ENCODE measurements around the gene DIAPH1.
A peak's percentile ranks its signal among the peaks of the same experiment; 100 is the strongest.

DIAPH1 gene

DNA sequence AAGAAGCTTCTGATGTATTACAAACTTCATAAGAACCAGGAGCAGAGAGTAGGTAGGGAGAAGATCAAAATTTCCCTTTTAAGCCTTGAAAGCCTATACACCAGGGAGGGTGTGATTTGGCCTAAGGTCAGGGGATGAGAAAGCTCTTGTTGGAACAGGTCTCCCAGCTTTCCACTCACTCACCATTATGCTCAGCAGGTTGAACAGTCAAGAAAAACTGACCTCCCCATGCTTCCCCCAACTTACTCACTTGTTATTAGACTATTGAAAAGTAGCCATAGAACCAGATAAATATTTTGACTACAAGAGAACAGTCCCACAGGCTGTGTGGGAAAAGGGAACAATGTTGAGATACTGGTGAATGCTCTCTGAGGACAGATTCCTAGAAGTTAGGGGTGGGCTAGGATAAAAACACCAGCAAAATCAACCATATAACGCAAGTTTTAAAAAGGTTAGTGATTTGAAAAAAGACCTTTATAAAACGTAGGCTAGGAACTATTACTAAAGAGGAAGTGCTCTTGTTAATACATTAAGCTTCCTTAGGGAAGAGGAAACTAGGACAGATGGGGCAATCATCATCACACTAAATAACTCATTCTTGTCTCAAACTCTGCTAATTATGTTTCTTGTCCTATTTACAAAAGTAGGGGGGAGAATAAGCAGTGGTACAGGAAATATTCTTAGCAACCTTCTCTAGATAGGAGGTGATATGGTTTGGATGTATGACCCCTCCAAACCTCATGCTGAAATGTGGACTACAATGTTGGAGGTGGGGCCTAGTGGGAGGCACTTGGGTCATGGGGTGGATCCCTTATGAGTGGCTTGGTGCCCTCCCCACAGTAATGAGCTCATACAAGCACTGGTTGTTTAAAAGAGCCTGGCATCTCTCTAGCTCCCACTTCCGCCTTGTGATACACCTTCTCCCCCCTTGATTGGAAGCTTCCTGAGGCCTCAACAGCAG lies 98.9 kb downstream of the DIAPH1 start:
- DNase-seq (ENCODE audit: low read depth in 2 of 2): no peak

DNA sequence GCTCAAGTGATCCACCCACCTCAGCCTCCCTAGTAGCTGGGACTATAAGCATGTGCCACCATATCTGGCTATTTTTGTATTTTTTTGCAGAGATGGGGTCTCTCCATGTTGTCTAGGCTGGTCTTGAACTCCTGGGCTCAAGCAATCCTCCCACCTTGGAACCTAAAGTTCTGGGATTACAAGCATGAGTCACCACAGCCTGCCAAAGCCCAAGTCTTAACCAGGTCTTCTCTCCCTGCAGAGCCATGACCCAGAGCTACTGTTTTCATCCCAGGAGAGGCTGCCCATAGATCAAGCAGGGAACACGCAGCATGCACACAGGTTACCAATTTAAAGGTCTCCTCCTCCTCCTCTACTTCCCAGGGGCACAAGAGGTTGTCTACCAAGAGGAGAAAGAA lies 100.2 kb downstream of the DIAPH1 start:
- no peak for DNase-seq (ENCODE audit: low read depth in 2 of 2)

GRCh38 chr5:141517880-141518617 lies 100.8 kb downstream of the DIAPH1 start:
- DNase-seq (ENCODE audit: low read depth in 2 of 2): no peak

DNA sequence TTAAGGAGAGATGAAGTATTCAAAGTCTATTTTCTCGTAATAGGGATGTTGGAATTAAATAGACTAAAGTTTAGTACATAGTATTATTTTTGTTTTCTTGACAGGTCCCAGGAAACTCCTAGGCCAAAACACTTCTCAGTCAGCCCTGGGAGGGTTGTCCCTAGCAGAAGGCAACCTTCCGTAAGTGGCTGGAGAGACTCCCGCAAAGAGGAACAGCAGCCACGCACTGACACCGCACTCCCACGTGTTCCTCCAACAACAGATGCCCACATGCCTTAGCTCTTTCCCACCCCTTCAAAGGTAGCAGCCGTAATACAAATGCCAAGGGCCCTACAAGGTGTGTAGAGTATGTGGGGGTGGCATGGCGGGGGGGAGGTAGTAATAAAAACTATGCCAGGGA lies 101.5 kb downstream of the DIAPH1 start:
- DNase-seq (ENCODE audit: low read depth in 2 of 2): no peak

- DNase-seq (ENCODE audit: low read depth in 2 of 2): no peak
Observed at GRCh38 chr5:141516672-141517025, 102.2 kb downstream of the DIAPH1 start.

GRCh38 chr5:141515946-141516671 lies 102.7 kb downstream of the DIAPH1 start:
- no peak for DNase-seq (ENCODE audit: low read depth in 2 of 2)

DNA sequence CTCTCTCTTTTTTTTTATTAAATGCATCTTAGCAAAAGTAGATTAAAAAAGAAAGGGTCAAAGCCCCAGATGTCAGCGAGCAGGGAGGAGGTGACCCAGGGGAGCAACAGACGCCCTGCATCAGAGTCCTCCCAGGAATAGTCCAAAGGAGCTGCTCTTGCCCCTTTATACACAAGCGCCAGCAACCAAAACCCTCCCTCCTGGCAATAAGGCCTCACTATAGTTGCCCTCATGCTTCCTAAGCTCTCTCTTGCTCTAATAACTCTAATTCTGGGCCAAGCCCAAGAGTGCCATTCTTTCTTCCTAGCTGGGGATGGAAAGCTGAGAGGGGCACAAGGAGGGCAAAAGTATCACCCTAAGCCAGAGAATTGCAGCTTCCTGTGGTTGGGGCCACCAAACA lies 103.7 kb downstream of the DIAPH1 start:
- no peak for DNase-seq (ENCODE audit: low read depth in 2 of 2)

GRCh38 chr5:141514330-141515133 lies 104.3 kb downstream of the DIAPH1 start:
- no peak for DNase-seq (ENCODE audit: low read depth in 2 of 2)

- peak; percentile 50 to 73 for DNase-seq (ENCODE audit: low read depth in 2 of 2)
Observed at GRCh38 chr5:141513627-141514329, 105.0 kb downstream of the DIAPH1 start.

GRCh38 chr5:141512911-141513626 lies 105.7 kb downstream of the DIAPH1 start:
- DNase-seq (ENCODE audit: low read depth in 2 of 2): no peak

DNA sequence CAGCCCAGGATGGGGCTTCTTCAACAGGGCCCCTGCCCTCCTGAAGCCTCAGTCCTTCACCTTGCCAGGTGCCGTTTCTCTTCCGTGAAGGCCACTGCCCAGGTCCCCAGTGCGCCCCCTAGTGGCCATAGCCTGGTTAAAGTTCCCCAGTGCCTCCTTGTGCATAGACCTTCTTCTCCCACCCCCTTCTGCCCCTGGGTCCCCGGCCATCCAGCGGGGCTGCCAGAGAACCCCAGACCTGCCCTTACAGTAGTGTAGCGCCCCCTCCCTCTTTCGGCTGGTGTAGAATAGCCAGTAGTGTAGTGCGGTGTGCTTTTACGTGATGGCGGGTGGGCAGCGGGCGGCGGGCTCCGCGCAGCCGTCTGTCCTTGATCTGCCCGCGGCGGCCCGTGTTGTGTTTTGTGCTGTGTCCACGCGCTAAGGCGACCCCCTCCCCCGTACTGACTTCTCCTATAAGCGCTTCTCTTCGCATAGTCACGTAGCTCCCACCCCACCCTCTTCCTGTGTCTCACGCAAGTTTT lies 106.3 kb downstream of the DIAPH1 start:
- DNase-seq (ENCODE audit: low read depth in 2 of 2): peak; percentile 46 to 68

- no peak for DNase-seq (ENCODE audit: low read depth in 2 of 2)
Observed at GRCh38 chr5:141511771-141512325, 107.0 kb downstream of the DIAPH1 start.

GRCh38 chr5:141510850-141511601 lies 107.8 kb downstream of the DIAPH1 start:
- DNase-seq (ENCODE audit: low read depth in 2 of 2): no peak

GRCh38 chr5:141510160-141510559 lies 108.6 kb downstream of the DIAPH1 start:
- DNase-seq (ENCODE audit: low read depth in 2 of 2): no peak

GRCh38 chr5:141508798-141509611 lies 109.8 kb downstream of the DIAPH1 start:
- no peak for DNase-seq (ENCODE audit: low read depth in 2 of 2)

GRCh38 chr5:141508440-141508797 lies 110.4 kb downstream of the DIAPH1 start:
- no peak for DNase-seq (ENCODE audit: low read depth in 2 of 2)

DNA sequence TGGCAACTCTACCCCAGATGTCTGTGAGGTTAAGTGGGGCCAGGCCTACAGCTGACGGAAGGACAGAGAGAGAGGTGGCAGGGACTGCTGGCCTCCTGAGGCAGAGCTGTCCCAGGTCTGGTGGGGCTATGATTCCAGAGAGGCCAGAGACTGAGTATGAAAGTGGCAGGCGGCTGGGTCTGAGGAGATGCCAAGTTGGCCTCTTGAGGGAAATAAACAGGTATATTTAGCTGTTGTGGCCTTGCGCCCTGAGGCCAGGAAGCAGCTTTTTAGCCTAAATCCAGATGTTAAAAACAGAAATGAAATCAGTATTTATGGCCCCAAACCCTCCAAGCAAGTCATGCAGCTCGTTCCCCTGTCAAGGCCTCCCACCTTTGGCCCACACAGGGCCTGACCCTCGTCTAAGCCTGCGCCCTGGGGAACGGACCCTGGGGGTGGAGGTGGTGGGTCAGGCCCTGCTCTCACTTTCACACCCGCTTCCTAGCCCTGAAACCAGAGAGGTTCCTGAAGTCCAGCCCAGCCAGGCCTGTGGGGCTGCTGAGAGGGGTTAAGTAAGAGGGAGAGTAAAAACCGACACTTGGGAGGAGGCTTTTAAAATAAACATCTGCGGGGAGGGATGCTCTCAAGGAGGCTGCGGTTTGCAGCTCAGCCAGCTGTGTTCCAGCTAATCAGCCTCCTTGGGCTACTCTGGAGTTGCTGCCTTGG lies 111.3 kb downstream of the DIAPH1 start:
- no peak for DNase-seq (ENCODE audit: low read depth in 2 of 2)
